Naive thymus-derived CD4-positive, alpha-beta T cell (primary cell): ENCODE measurements around the gene P4HA2. TPM values are rescaled to one million over a fixed set of nuclear protein-coding genes. Genes with fewer than 3 reads are reported as not detected.

Experiments used
- ATAC-seq: fragments of 150-1000 bp; cut with Tn5 transposase; 2 replicates; pipeline ENCODE4 v1.10.0; 2021; ENCODE audit warnings: mild to moderate bottlenecking, moderate library complexity
- CTCF ChIA-PET: fragments of 350-600 bp; sonication (Branson Sonifier 250); formaldehyde crosslinking; loops from one replicate; lab custom pipeline; 2021; ENCODE audit warnings: antibody characterized with exemption; lab: Charles Lee
- POLR2A ChIA-PET: fragments of 350-600 bp; sonication (Branson Sonifier 250); formaldehyde crosslinking; loops from one replicate; lab custom pipeline; 2021; ENCODE audit warnings: antibody characterized with exemption, inconsistent platforms; lab: Charles Lee
- DNase-seq, 9 donors: peaks; one replicate each; pipeline versions ENCODE4 v3.0.0 to v3.0.0-alpha.2; 2020 to 2022; ENCODE audit warnings: mixed read lengths in 1 of 9
- H3K27ac ChIP-seq: one replicate; pipeline ENCODE4 v1.7.0; 2013; ENCODE audit warnings: mild to moderate bottlenecking, low read depth, low read length, moderate library complexity
- H3K27me3 ChIP-seq, 2 donors: one replicate each; pipeline ENCODE4 v1.7.0; 2013; ENCODE audit warnings: low read length in 2 of 2, mild to moderate bottlenecking in 2 of 2, moderate library complexity in 2 of 2; ENCODE audit not compliant: control insufficient read depth in 2 of 2, insufficient read depth in 2 of 2
- H3K36me3 ChIP-seq, 3 experiments: 1 replicate in 2 of 3; 2 replicates in 1 of 3; pipeline ENCODE4 v1.7.0; 2013; ENCODE audit warnings: low read length in 3 of 3, mild to moderate bottlenecking in 3 of 3, moderate library complexity in 1 of 3; ENCODE audit not compliant: insufficient read depth in 3 of 3, control insufficient read depth in 2 of 3
- H3K4me1 ChIP-seq, 2 donors: one replicate each; pipeline ENCODE4 v1.7.0; 2013; ENCODE audit warnings: low read length in 2 of 2, mild to moderate bottlenecking in 2 of 2, moderate library complexity in 1 of 2; ENCODE audit not compliant: control insufficient read depth in 2 of 2, insufficient read depth in 2 of 2
- H3K4me3 ChIP-seq: 2 replicates; pipeline ENCODE4 v1.7.0; 2013; ENCODE audit warnings: mild to moderate bottlenecking, low read length
- H3K9me3 ChIP-seq, 3 experiments: 1 replicate in 2 of 3; 2 replicates in 1 of 3; pipeline ENCODE4 v1.7.0; 2013; ENCODE audit warnings: low read length in 3 of 3; ENCODE audit not compliant: control insufficient read depth in 2 of 3
- H3K27ac Mint-ChIP-seq, 9 donors: one replicate each; pipeline ENCODE4 v1.8.0; 2020 to 2022; ENCODE audit warnings: mixed read lengths in 9 of 9, mild to moderate bottlenecking in 8 of 9, moderate library complexity in 5 of 9, inconsistent platforms in 2 of 9
- H3K27me3 Mint-ChIP-seq, 5 donors: one replicate each; pipeline ENCODE4 v1.8.0; 2021 to 2022; ENCODE audit warnings: mixed read lengths in 5 of 5, mild to moderate bottlenecking in 1 of 5
- H3K36me3 Mint-ChIP-seq, 5 donors: one replicate each; pipeline ENCODE4 v1.8.0; 2020 to 2022; ENCODE audit warnings: mixed read lengths in 5 of 5, mild to moderate bottlenecking in 3 of 5, inconsistent platforms in 1 of 5
- H3K4me1 Mint-ChIP-seq, 7 donors: one replicate each; pipeline ENCODE4 v1.8.0; 2020 to 2022; ENCODE audit warnings: mixed read lengths in 7 of 7, mild to moderate bottlenecking in 3 of 7, inconsistent platforms in 1 of 7
- H3K4me3 Mint-ChIP-seq, 10 donors: one replicate each; pipeline ENCODE4 v1.8.0; 2020 to 2022; ENCODE audit warnings: mild to moderate bottlenecking in 10 of 10, mixed read lengths in 10 of 10, moderate library complexity in 6 of 10, inconsistent platforms in 2 of 10
- H3K9me3 Mint-ChIP-seq, 11 donors: one replicate each; pipeline ENCODE4 v1.8.0; 2020 to 2022; ENCODE audit warnings: mixed read lengths in 11 of 11, mild to moderate bottlenecking in 4 of 11, inconsistent platforms in 1 of 11, moderate library complexity in 1 of 11
- intact Hi-C, 2 donors: fragments of 100-400 bp; cut with micrococcal nuclease; formaldehyde crosslinking; loops; one replicate each; pipeline ENCODE4 v1.15.1; 2023
- polyA plus RNA-seq, 2 donors: library from polyadenylated mRNA; unstranded; fragments of 300-500 nt; fragmentation: Illumina TruSeq; gene quantifications; one replicate each; pipeline ENCODE4 v1.2.3, GENCODE V29; 2021
- total RNA-seq, 6 experiments: library from RNA in 5 of 6; stranded (reverse) in 5 of 6; gene quantifications; 1 replicate in 5 of 6; 2 replicates in 1 of 6; pipeline ENCODE4 v1.2.3 and lab custom pipeline; 2021 to 2026

P4HA2 gene
- total and polyA plus RNA-seq, 7 experiments from 2014 or later, result 0.30 to 23.9 (median 0.99) TPM; not detected in 3

GRCh38 chr5:132268769-132269551 is 41.3 kb upstream of the P4HA2 start:
- Mint-ChIP-seq H3K4me3 (no peak overlapping the region), H3K4me1 (peaks cover 0 to 16% (median 14%) of the 10 kb centered on the region in 7 donors), H3K36me3 (no peaks in the 10 kb centered on the region), H3K27ac (no peak overlapping the region), H3K27me3 (peaks cover 7 to 12% (median 10%) of the 10 kb centered on the region in 5 donors), H3K9me3 (no peaks in the 10 kb centered on the region)
- Histone ChIP-seq H3K27me3 (no peaks in the 10 kb centered on the region), H3K27ac (no peak overlapping the region), H3K9me3 (no peaks in the 10 kb centered on the region), H3K4me3 (no peak overlapping the region), H3K4me1 (peaks cover 0 to 4% of the 10 kb centered on the region in 2 donors), H3K36me3 (no peaks in the 10 kb centered on the region)
- intact Hi-C loops, result no loop called here
- ATAC-seq (no peak), DNase-seq (no peak)
- POLR2A ChIA-PET, result no interaction called here
- CTCF ChIA-PET, result no interaction called here

- H3K4me3 ChIP-seq, result no peak overlapping the region
- ChIA-PET CTCF (no interaction called here), POLR2A (no interaction called here)
- H3K36me3 Mint-ChIP-seq, result no peaks in the 10 kb centered on the region
- ATAC-seq, result no peak
- H3K36me3 ChIP-seq, result no peaks in the 10 kb centered on the region
- H3K4me1 ChIP-seq, result peaks cover 0 to 4% of the 10 kb centered on the region in 2 donors
- H3K4me3 Mint-ChIP-seq, result no peak overlapping the region
- H3K27ac Mint-ChIP-seq, result no peak overlapping the region
- H3K27ac ChIP-seq, result no peak overlapping the region
- no peaks in the 10 kb centered on the region for H3K9me3 Mint-ChIP-seq
- peak in 1 of 9 donors; percentile 20 for DNase-seq
- H3K9me3 ChIP-seq, result no peaks in the 10 kb centered on the region
- no peaks in the 10 kb centered on the region for H3K27me3 ChIP-seq
- peaks cover 0 to 8% (median 4%) of the 10 kb centered on the region in 5 donors for H3K27me3 Mint-ChIP-seq
- peaks cover 0 to 14% (median 11%) of the 10 kb centered on the region in 7 donors for H3K4me1 Mint-ChIP-seq
- intact Hi-C loops, result no loop called here
Observed at GRCh38 chr5:132267931-132268768, 40.5 kb upstream of the P4HA2 start.

- ChIA-PET POLR2A (no interaction called here), CTCF (no interaction called here)
- H3K4me1 Mint-ChIP-seq, result peaks cover 0 to 7% (median 2%) of the 10 kb centered on the region in 7 donors
- H3K9me3 Mint-ChIP-seq, result no peaks in the 10 kb centered on the region
- H3K27me3 Mint-ChIP-seq, result peaks cover 0 to 2% (median 0%) of the 10 kb centered on the region in 5 donors
- H3K4me3 ChIP-seq, result no peak overlapping the region
- H3K4me1 ChIP-seq, result no peaks in the 10 kb centered on the region
- no peaks in the 10 kb centered on the region for H3K9me3 ChIP-seq
- H3K27ac ChIP-seq, result no peak overlapping the region
- no peak overlapping the region for H3K27ac Mint-ChIP-seq
- no peaks in the 10 kb centered on the region for H3K36me3 ChIP-seq
- no peaks in the 10 kb centered on the region for H3K27me3 ChIP-seq
- intact Hi-C loops, result no loop called here
- ATAC-seq, result no peak
- peak in 1 of 9 donors; percentile 19 for DNase-seq
- no peak overlapping the region for H3K4me3 Mint-ChIP-seq
- H3K36me3 Mint-ChIP-seq, result no peaks in the 10 kb centered on the region
Observed at GRCh38 chr5:132267166-132267739, 39.6 kb upstream of the P4HA2 start.

GRCh38 chr5:132266836-132267160 is 39.1 kb upstream of the P4HA2 start:
- Mint-ChIP-seq H3K27me3 (no peaks in the 10 kb centered on the region), H3K36me3 (no peaks in the 10 kb centered on the region), H3K9me3 (peaks cover 0 to 1% (median 0%) of the 10 kb centered on the region in 11 donors), H3K27ac (no peak overlapping the region), H3K4me1 (peaks cover 0 to 5% (median 0%) of the 10 kb centered on the region in 7 donors), H3K4me3 (no peak overlapping the region)
- Histone ChIP-seq H3K27ac (no peak overlapping the region), H3K4me3 (no peak overlapping the region), H3K36me3 (no peaks in the 10 kb centered on the region), H3K27me3 (no peaks in the 10 kb centered on the region), H3K4me1 (no peaks in the 10 kb centered on the region), H3K9me3 (no peaks in the 10 kb centered on the region)
- POLR2A ChIA-PET, result no interaction called here
- intact Hi-C loops, result no loop called here
- ATAC-seq (no peak), DNase-seq (peak in 1 of 9 donors; percentile 19)
- CTCF ChIA-PET, result no interaction called here

- no peaks in the 10 kb centered on the region for H3K9me3 ChIP-seq
- intact Hi-C loops, result no loop called here
- no peak overlapping the region for H3K27ac ChIP-seq
- H3K27me3 Mint-ChIP-seq, result no peaks in the 10 kb centered on the region
- H3K4me1 ChIP-seq, result no peaks in the 10 kb centered on the region
- H3K4me3 ChIP-seq, result no peak overlapping the region
- ChIA-PET POLR2A (no interaction called here), CTCF (no interaction called here)
- H3K4me3 Mint-ChIP-seq, result no peak overlapping the region
- H3K36me3 Mint-ChIP-seq, result no peaks in the 10 kb centered on the region
- DNase-seq, result no peak
- no peak for ATAC-seq
- no peaks in the 10 kb centered on the region for H3K36me3 ChIP-seq
- peaks cover 0 to 5% (median 0%) of the 10 kb centered on the region in 7 donors for H3K4me1 Mint-ChIP-seq
- H3K9me3 Mint-ChIP-seq, result peaks cover 0 to 1% (median 0%) of the 10 kb centered on the region in 11 donors
- no peak overlapping the region for H3K27ac Mint-ChIP-seq
- H3K27me3 ChIP-seq, result no peaks in the 10 kb centered on the region
Observed at GRCh38 chr5:132266031-132266835, 38.6 kb upstream of the P4HA2 start.

GRCh38 chr5:132265336-132266030 is 37.8 kb upstream of the P4HA2 start:
- H3K4me3 Mint-ChIP-seq, result no peak overlapping the region
- POLR2A ChIA-PET, result no interaction called here
- H3K27ac Mint-ChIP-seq, result no peak overlapping the region
- Histone ChIP-seq H3K36me3 (no peaks in the 10 kb centered on the region), H3K4me1 (no peaks in the 10 kb centered on the region), H3K27ac (no peak overlapping the region), H3K27me3 (no peaks in the 10 kb centered on the region), H3K4me3 (no peak overlapping the region), H3K9me3 (no peaks in the 10 kb centered on the region)
- CTCF ChIA-PET, result interaction anchor here (0.7 kb wide), 1 partner anchor 27 kb away, joined by 3 read pairs; no protein-coding TSS in a partner anchor
- H3K9me3 Mint-ChIP-seq, result peaks cover 0 to 1% (median 0%) of the 10 kb centered on the region in 11 donors
- DNase-seq (no peak), ATAC-seq (no peak)
- H3K36me3 Mint-ChIP-seq, result no peaks in the 10 kb centered on the region
- peaks cover 0 to under 1% (median 0%) of the 10 kb centered on the region in 5 donors for H3K27me3 Mint-ChIP-seq
- peaks cover 0 to 9% (median 0%) of the 10 kb centered on the region in 7 donors for H3K4me1 Mint-ChIP-seq
- intact Hi-C loops, result no loop called here
